ENCODE measurements around the gene SLC6A19. TPM values are rescaled to one million over a fixed set of nuclear protein-coding genes. Genes with fewer than 3 reads are reported as not detected.

Gene SLC6A19
- total RNA-seq (2011; cell fraction: chromatin; rRNA removed; ENCODE audit: low replicate concordance), result 1.7 and 3.2 TPM in 2 replicates
- total RNA-seq (2011; cell fraction: nucleolus; rRNA removed), result 2.1 and 2.2 TPM in 2 replicates
- total RNA-seq (2011; cell fraction: nucleoplasm; rRNA removed), result 1.5 and 1.6 TPM in 2 replicates
- 0.59 and 1.3 TPM in 2 replicates for total RNA-seq (2014; rRNA removed)
- 0.26 and 0.47 TPM in 2 replicates for total RNA-seq (2014; rRNA removed; fragmentation: Illumina TruSeq; extraction: Trizol)
- 0.43 and 0.49 TPM in 2 replicates for total RNA-seq (2015; rRNA removed; fragmentation: Illumina TruSeq; extraction: Trizol)
- 1.3 and 1.6 TPM in 2 replicates for total RNA-seq (2021)
- polyA plus RNA-seq (2011; rRNA removed), result 0.26 and 0.65 TPM in 2 replicates
- 0.27 and 1.1 TPM in 2 replicates for polyA plus RNA-seq (2011; cell fraction: cytosol; rRNA removed)
- 1.4 and 5.0 TPM in 2 replicates for polyA plus RNA-seq (2011; cell fraction: nucleus; rRNA removed)
- 4.1 and 5.2 TPM in 2 replicates for polyA plus RNA-seq (2012)
- polyA plus RNA-seq (2014; fragmentation: Illumina TruSeq; extraction: Trizol), result 0.74 and 1.1 TPM in 2 replicates
- polyA plus RNA-seq (2014; fragmentation: Nextera tagmentation; extraction: Ambion mirVana), result under 1 TPM; 0.03 to 0.04 TPM
- 1.0 and 1.1 TPM in 2 replicates for polyA plus RNA-seq (2014; rRNA removed)
- polyA minus RNA-seq (2011; rRNA and poly(A)+ RNA removed), result 0.21 and 1.3 TPM in 2 replicates
- polyA minus RNA-seq (2011; cell fraction: cytosol; rRNA and poly(A)+ RNA removed), result 0.27 and 0.95 TPM in 2 replicates
- 0.22 and 0.67 TPM in 2 replicates for polyA minus RNA-seq (2011; cell fraction: nucleus; rRNA and poly(A)+ RNA removed)
- Bru-seq, nascent RNA, result percentile 18 among the genes with signal in this experiment
- percentile 10 among the genes with signal in this experiment for BruChase-seq, experiment 1, labeled RNA remaining after a 2-hour chase
- percentile 17 among the genes with signal in this experiment for BruChase-seq, experiment 2, labeled RNA remaining after a 6-hour chase
- long read RNA-seq, experiment 1, partial matches to known transcripts, result 0 of 3 reads
- long read RNA-seq, experiment 1, other reads (novel, unspliced or antisense), result 3 of 3 reads
- long read RNA-seq, experiment 2, full-length matches to known transcripts, result 1 of 4 reads
- long read RNA-seq, experiment 2, partial matches to known transcripts, result 2 of 4 reads
- long read RNA-seq, experiment 2, other reads (novel, unspliced or antisense), result 1 of 4 reads
- long read RNA-seq, experiment 3, result 0 reads

GRCh38 chr5:1201327-1202025, at the start of gene SLC6A19:
Gene SLC6A19, plus strand, starts transcription at chr5:1201595. Its CDS starts 56 bp downstream, at chr5:1201651.
- intact Hi-C loops (cut with micrococcal nuclease) (no loop called here), in situ Hi-C loops (cut with MboI) (no loop called here)
- Histone ChIP-seq H3K9me1 (ENCODE audit: control insufficient read depth, insufficient read depth, low read length) (no peaks in the 10 kb centered on the region), H3K79me2 (ENCODE audit: control insufficient read depth, insufficient read depth, low read length) (no peaks in the 10 kb centered on the region; the same call in 2 of the 3 replicates), H3K4me1 (replicated peaks in 1 of 2; ENCODE audit: control insufficient read depth in 2 of 2, insufficient read depth in 2 of 2, low read length in 2 of 2) (peaks cover 42 to 78% of the 10 kb centered on the region in 2 experiments), H3K4me2 (ENCODE audit: insufficient read depth, low read length) (peak within 1 kb of the TSS; percentile 59), H3K4me3 (no peak within 1 kb of the TSS), H3K36me3 (ENCODE audit: control insufficient read depth, insufficient read depth, low read length) (no peaks in the 10 kb centered on the region), H3K27ac (ENCODE audit: extremely low read depth, low read depth, low read length) (peak within 1 kb of the TSS; percentile 75), H4K20me1 (replicated peaks; ENCODE audit: control insufficient read depth, insufficient read depth, low read length) (no peaks in the 10 kb centered on the region), H3K27me3 (ENCODE audit: control insufficient read depth in 2 of 2, insufficient read depth in 2 of 2, low read length in 2 of 2) (peaks cover 0 to 9% of the 10 kb centered on the region in 2 experiments; a peak in 2 of 5 replicates), H3K9me3 (replicated peaks; ENCODE audit: control insufficient read depth, insufficient read depth, low read depth, low read length) (no peaks in the 10 kb centered on the region; the same call in 1 of the 2 replicates), H3K9ac (ENCODE audit: insufficient read depth in 1 of 2, low read depth in 2 of 2, low read length in 2 of 2) (peak within 1 kb of the TSS; percentile 57 to 80), H2AFZ (ENCODE audit: low read depth, low read length) (peak within 1 kb of the TSS; percentile 57)
- ATAC-seq, result peak; percentile 2; the same call in 2 of the 3 replicates
- FAIRE-seq, result no peak
- ChIA-PET POLR2A (interaction anchor here (0.6 to 1.4 kb wide), 4 partner anchors 7 to 134 kb away, joined by 3 to 6 read pairs (median 3); no protein-coding TSS in a partner anchor), CTCF (ENCODE audit: low intra/inter-chr PET ratio) (no interaction called here)
- peak in 2 of 4 experiments; percentile 49 to 56 for DNase-seq (ENCODE audit: extremely low read depth in 1 of 4, low spot score in 3 of 4)
- 32% methylated on average over 51 of the region's 51 CpGs for WGBS (ENCODE audit: insufficient coverage, low coverage, missing lambda C conversion rate)
- no TSS peak for BruUV-seq (replicated peaks)
- TF ChIP-seq ZBTB40 (IDR thresholded peaks at IDR 0.05) (no peak), ZBTB40 (CRISPR knock-in tag; IDR thresholded peaks at IDR 0.05) (no peak), FIP1L1 (IDR thresholded peaks at IDR 0.05; ENCODE audit: low read depth, low read length, poor library complexity, severe bottlenecking) (no peak), HNRNPUL1 (IDR thresholded peaks at IDR 0.05; ENCODE audit: low read length) (no peak), HNRNPL (IDR thresholded peaks at IDR 0.05; ENCODE audit: low read depth, low read length) (no peak)

All from K562 (cell line).